OCI-LY3 (cell line): ENCODE results near the gene DIAPH2.

Experiments used
- CTCF ChIP-seq: fragments of 200-600, 300-600 bp; sonication (generic); IDR thresholded peaks from 2 replicates; pipeline ENCODE4 v1.5.1; 2014; ENCODE audit warnings: antibody characterized with exemption, low read length, low read depth
- EZH2phosphoT487 ChIP-seq: fragments of 200-600 bp; shearing (Covaris generic); IDR thresholded peaks from 2 replicates; pipeline ENCODE4 v1.6.1; 2018; ENCODE audit warnings: antibody characterized with exemption, mixed run types, low read depth

GRCh38 chrX:97490656-97491055, 806.0 kb downstream of the DIAPH2 start:
- no peak for TF ChIP-seq EZH2phosphoT487
- no peak for TF ChIP-seq CTCF
